ENCODE data around the gene JAZF1.

Gene JAZF1

GRCh38 chr7:28105234-28105633 lies 75.4 kb downstream of the JAZF1 start:
- no peak for DNase-seq (ENCODE audit: low spot score)
- in situ Hi-C loops (cut with MboI; ENCODE audit: low pct_unique_long_range_greater_than_20kb, low sequenced_read_pairs, unreplicated experiment) = no loop called here
- TF ChIP-seq CTCF (IDR thresholded peaks at IDR 0.05; ENCODE audit: extremely low read depth, insufficient read depth, missing control alignments) = no peak

- in situ Hi-C loops (cut with MboI; ENCODE audit: low pct_unique_long_range_greater_than_20kb, low sequenced_read_pairs, unreplicated experiment) = no loop called here
- no peak for TF ChIP-seq CTCF (IDR thresholded peaks at IDR 0.05; ENCODE audit: extremely low read depth, insufficient read depth, missing control alignments)
- DNase-seq (ENCODE audit: low spot score) = no peak
These were observed 75.8 kb downstream of the JAZF1 start for GRCh38 chr7:28104811-28105210.

DNA sequence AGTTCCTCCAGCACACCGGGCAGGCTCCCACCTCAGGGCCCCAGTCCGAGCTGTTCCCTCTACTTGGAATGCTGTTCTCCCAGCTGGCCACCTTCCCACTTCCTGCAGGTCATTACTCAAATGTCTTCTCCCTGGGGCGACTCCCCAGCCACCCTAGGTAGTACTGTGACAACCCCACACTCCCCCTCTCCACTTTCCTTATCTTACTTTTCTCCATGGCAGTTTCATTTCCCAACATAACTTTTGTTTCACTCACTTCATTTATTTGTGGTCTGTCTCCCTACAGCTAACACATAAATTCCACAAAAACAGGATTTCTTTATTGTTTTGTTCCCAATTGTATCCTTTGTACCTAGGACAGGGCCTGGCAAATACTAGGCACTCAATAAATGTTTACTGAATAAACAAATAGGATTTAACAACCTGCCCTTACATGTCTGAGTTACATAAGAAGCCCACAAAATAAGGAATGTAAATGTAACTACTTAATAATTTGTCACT lies 76.5 kb downstream of the JAZF1 start:
- no peak for DNase-seq (ENCODE audit: low spot score)
- no peak for TF ChIP-seq CTCF (IDR thresholded peaks at IDR 0.05; ENCODE audit: extremely low read depth, insufficient read depth, missing control alignments)
- in situ Hi-C loops (cut with MboI; ENCODE audit: low pct_unique_long_range_greater_than_20kb, low sequenced_read_pairs, unreplicated experiment) = no loop called here

DNA sequence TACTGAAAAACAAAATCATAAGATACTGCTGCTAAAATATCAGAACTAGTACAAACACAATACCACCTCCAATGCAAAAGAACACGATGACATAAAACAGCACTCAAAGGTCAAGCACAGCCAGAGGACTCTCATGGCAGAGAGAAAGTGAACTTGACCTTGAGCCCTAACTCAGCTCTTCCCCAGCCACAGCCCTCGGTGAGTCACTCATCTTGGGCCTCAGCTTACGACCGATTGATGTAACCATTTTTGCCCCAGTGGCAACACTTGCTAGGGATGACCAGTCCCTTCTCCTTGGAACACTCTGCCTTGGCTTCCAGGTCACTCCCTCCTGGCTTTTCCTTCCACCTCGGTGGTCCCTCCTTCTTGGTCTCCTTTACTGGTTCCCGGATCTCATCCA lies 77.8 kb downstream of the JAZF1 start:
- in situ Hi-C loops (cut with MboI; ENCODE audit: low pct_unique_long_range_greater_than_20kb, low sequenced_read_pairs, unreplicated experiment) = no loop called here
- no peak for TF ChIP-seq CTCF (IDR thresholded peaks at IDR 0.05; ENCODE audit: extremely low read depth, insufficient read depth, missing control alignments)
- no peak for DNase-seq (ENCODE audit: low spot score)

GRCh38 chr7:28096713-28097112 lies 83.9 kb downstream of the JAZF1 start:
- in situ Hi-C loops (cut with MboI; ENCODE audit: low pct_unique_long_range_greater_than_20kb, low sequenced_read_pairs, unreplicated experiment) = no loop called here
- TF ChIP-seq CTCF (IDR thresholded peaks at IDR 0.05; ENCODE audit: extremely low read depth, insufficient read depth, missing control alignments) = peak; percentile 74
- DNase-seq (ENCODE audit: low spot score) = peak; percentile 75

DNA sequence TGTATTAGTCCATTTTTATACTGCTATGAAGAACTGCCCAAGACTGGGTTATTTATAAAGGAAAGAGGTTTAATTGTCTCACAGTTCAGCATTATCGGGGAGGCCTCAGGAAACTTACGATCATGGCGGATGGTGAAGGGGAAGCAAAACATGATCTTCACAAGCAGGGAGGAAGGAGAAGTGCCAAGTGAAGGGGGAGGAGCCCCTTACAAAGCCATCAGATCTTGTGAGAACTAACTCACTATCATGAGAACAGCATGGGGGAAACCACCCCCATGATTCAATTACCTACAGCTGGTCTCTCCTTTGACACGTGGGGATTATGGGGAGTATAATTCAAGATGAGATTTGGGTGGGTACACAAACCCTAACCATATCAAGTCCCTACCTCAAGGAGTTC lies 85.4 kb downstream of the JAZF1 start:
- DNase-seq (ENCODE audit: low spot score) = no peak
- in situ Hi-C loops (cut with MboI; ENCODE audit: low pct_unique_long_range_greater_than_20kb, low sequenced_read_pairs, unreplicated experiment) = no loop called here

More for the DNA sequence above, 85.4 kb downstream of the JAZF1 start:
- TF ChIP-seq CTCF (IDR thresholded peaks at IDR 0.05; ENCODE audit: extremely low read depth, insufficient read depth, missing control alignments) = no peak
